Forelimb muscle (tissue), 1 donor: ENCODE results near the gene TEK. TPM values are rescaled to one million over a fixed set of nuclear protein-coding genes. Genes with fewer than 3 reads are reported as not detected.
"Not testable (repeated sequence)": the region's sequence is repeated elsewhere in the genome, so short reads cannot be mapped to it uniquely, and the experiment has no call there.

Experiments
- DNase-seq: peaks from one replicate; pipeline ENCODE4 v3.0.0-alpha.2; 2013; ENCODE audit warnings: low read depth
- polyA plus RNA-seq: library from polyadenylated mRNA; unstranded; fragments of 120-200 nt; gene quantifications from one replicate; pipeline ENCODE4 v1.2.1, GENCODE V29; 2013; ENCODE audit not compliant: insufficient read length

TEK gene
- polyA plus RNA-seq = 14.0 TPM

GRCh38 chr9:27108981-27109541 is at the start of gene TEK:
TSS of gene TEK (plus strand) at chr9:27109225. CDS start at chr9:27109591, 366 bp downstream.
- DNase-seq = no peak

- no peak for DNase-seq
Observed at GRCh38 chr9:27059412-27059811, 49.6 kb upstream of the TEK start.

- no peak for DNase-seq
Observed at GRCh38 chr9:27059907-27060306, 49.1 kb upstream of the TEK start.

- DNase-seq = no peak
Observed at GRCh38 chr9:27065288-27065687, 43.7 kb upstream of the TEK start.

GRCh38 chr9:27073841-27074728 is 34.9 kb upstream of the TEK start:
- no peak for DNase-seq

- no peak for DNase-seq
Observed at GRCh38 chr9:27078685-27079084, 30.3 kb upstream of the TEK start.

- no peak for DNase-seq
Observed at GRCh38 chr9:27085456-27085855, 23.6 kb upstream of the TEK start.

GRCh38 chr9:27086818-27087680 is 22.0 kb upstream of the TEK start:
- DNase-seq = no peak

- DNase-seq = no peak
Observed at GRCh38 chr9:27088981-27089380, 20.0 kb upstream of the TEK start.

GRCh38 chr9:27089706-27090105 is 19.3 kb upstream of the TEK start:
- no peak for DNase-seq

- no peak for DNase-seq
Observed at GRCh38 chr9:27090231-27090630, 18.8 kb upstream of the TEK start.

- no peak for DNase-seq
Observed at GRCh38 chr9:27090711-27091110, 18.3 kb upstream of the TEK start.

GRCh38 chr9:27092496-27092895 is 16.5 kb upstream of the TEK start:
- not testable (repeated sequence) for DNase-seq

- not testable (repeated sequence) for DNase-seq
Observed at GRCh38 chr9:27093384-27094067, 15.5 kb upstream of the TEK start.

GRCh38 chr9:27094640-27095298 is 14.3 kb upstream of the TEK start:
- no peak for DNase-seq

GRCh38 chr9:27107241-27107640 is 1.8 kb upstream of the TEK start:
- no peak for DNase-seq

GRCh38 chr9:27109621-27110020 is 596 bp downstream of the TEK start:
- no peak for DNase-seq

- DNase-seq = no peak
Observed at GRCh38 chr9:27110181-27110580, 1.2 kb downstream of the TEK start.

- DNase-seq = no peak
Observed at GRCh38 chr9:27112235-27112634, 3.2 kb downstream of the TEK start.

- DNase-seq = no peak
Observed at GRCh38 chr9:27117489-27118135, 8.6 kb downstream of the TEK start.

- no peak for DNase-seq
Observed at GRCh38 chr9:27118916-27119315, 9.9 kb downstream of the TEK start.
